OCI-LY3 (cell line): ENCODE results near the gene SMURF1.

ENCODE experiments used
- H2AFZ ChIP-seq: fragments of 200-600, 300-600 bp; shearing (Covaris generic); 2 replicates; pipeline ENCODE4 v1.6.0; 2014; ENCODE audit warnings: antibody characterized with exemption, low read depth, low read length
- H3K27ac ChIP-seq: fragments of 200-600, 300-600 bp; sonication (generic); 2 replicates; pipeline ENCODE4 v1.5.1; 2014; ENCODE audit warnings: mild to moderate bottlenecking, low read length, moderate library complexity, mixed read lengths
- H3K27me3 ChIP-seq: fragments of 200-600, 300-600 bp; sonication (generic); 2 replicates; pipeline ENCODE4 v1.6.1; 2014; ENCODE audit warnings: low read depth, low read length, mixed read lengths
- H3K36me3 ChIP-seq: fragments of 200-600, 300-600 bp; sonication (generic); replicated peaks from 2 replicates; pipeline ENCODE3; 2014; ENCODE audit warnings: low read depth, low read length, mixed read lengths
- H3K4me1 ChIP-seq: fragments of 300-600, 200-600 bp; sonication (generic); 2 replicates; pipeline ENCODE4 v1.6.1; 2014; ENCODE audit warnings: low read length, mixed read lengths
- H3K4me2 ChIP-seq: fragments of 200-600, 300-600 bp; sonication (generic); 2 replicates; pipeline ENCODE4 v1.6.1; 2014; ENCODE audit warnings: low read length, mixed read lengths
- H3K4me3 ChIP-seq: fragments of 300-600, 200-600 bp; sonication (generic); 2 replicates; pipeline ENCODE4 v1.5.1; 2014; ENCODE audit warnings: antibody characterized with exemption, mild to moderate bottlenecking, low read length, moderate library complexity
- H3K79me2 ChIP-seq: fragments of 300-600, 200-600 bp; shearing (Covaris generic); 2 replicates; pipeline ENCODE4 v1.6.1; 2014; ENCODE audit warnings: mild to moderate bottlenecking, low read length, mixed read lengths
- H3K9ac ChIP-seq: fragments of 300-600, 200-600 bp; shearing (Covaris generic); 2 replicates; pipeline ENCODE4 v1.6.0; 2014; ENCODE audit warnings: mild to moderate bottlenecking, low read length, moderate library complexity
- H3K9me3 ChIP-seq: fragments of 200-600, 300-600 bp; shearing (Covaris generic); 2 replicates; pipeline ENCODE4 v1.6.1; 2014; ENCODE audit warnings: low read length, mixed read lengths; ENCODE audit not compliant: insufficient read depth
- H4K20me1 ChIP-seq: fragments of 200-600, 300-600 bp; sonication (generic); 2 replicates; pipeline ENCODE4 v1.6.1; 2016; ENCODE audit warnings: low read length, mixed read lengths; ENCODE audit not compliant: insufficient read depth
- EZH2phosphoT487 ChIP-seq: fragments of 200-600 bp; shearing (Covaris generic); IDR thresholded peaks from 2 replicates; pipeline ENCODE4 v1.6.1; 2018; ENCODE audit warnings: antibody characterized with exemption, mixed run types, low read depth
- TF ChIP-seq, protein P1 (sequence below): fragments of 200-600, 300-600 bp; sonication (generic); IDR thresholded peaks from 2 replicates; pipeline ENCODE4 v1.5.1; 2014; ENCODE audit warnings: antibody characterized with exemption, low read length, low read depth

SMURF1 gene

DNA sequence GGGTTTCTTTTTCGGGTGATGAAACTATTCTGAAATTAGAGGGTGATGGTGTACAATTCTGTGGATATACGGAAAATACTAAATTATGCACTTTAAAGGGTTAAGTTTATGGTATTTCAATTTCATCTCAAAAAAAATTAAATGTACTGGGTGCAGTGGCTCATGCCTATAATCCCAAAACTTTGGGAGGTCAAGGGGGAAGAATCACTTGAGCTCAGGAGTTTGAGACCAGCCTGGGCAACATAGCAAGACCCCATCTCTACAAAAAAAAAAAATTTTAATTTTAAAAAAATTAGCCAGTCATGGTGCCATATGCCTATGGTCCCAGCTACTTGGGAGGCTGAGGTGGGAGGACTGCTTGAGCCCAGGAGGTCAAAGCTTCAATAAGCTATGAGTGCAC lies 57.0 kb downstream of the SMURF1 start:
- Histone ChIP-seq H3K27me3 (no peaks in the 10 kb centered on the region), H3K9me3 (0 out of 2 replicates have a peak, but pooled peaks cover 3% of the 10 kb centered on the region), H3K36me3 (no peaks in the 10 kb centered on the region), H3K27ac (no peak overlapping the region), H3K4me2 (no peak overlapping the region), H2AFZ (no peak overlapping the region), H3K4me3 (no peak overlapping the region), H4K20me1 (peaks cover 15% of the 10 kb centered on the region; the same call in 1 of the 2 replicates), H3K9ac (no peak overlapping the region), H3K4me1 (no peaks in the 10 kb centered on the region), H3K79me2 (peaks cover 35% of the 10 kb centered on the region)
- no peak for TF ChIP-seq EZH2phosphoT487

DNA sequence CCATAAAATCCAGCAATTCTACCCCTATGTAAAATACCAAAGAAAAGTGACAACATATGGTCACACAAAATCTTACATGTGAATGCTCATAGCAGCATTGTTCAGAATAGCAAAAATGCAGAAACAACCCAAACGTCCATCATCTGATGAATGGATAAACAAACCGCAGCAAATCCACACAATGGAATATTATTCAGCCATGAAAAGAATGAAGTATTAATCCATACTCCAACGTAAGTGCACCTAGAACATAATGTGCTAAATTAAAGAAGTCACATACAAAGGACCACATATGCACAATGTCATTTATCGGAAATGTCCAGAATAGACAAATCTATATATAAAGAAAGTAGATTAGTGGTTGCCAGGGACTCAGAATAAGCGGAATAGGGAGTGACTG lies 57.4 kb downstream of the SMURF1 start:
- H3K4me1 ChIP-seq: no peaks in the 10 kb centered on the region
- H3K9me3 ChIP-seq: 0 out of 2 replicates have a peak, but pooled peaks cover 3% of the 10 kb centered on the region
- peaks cover 15% of the 10 kb centered on the region; the same call in 1 of the 2 replicates for H4K20me1 ChIP-seq
- H3K4me2 ChIP-seq: no peak overlapping the region
- no peak overlapping the region for H2AFZ ChIP-seq
- H3K36me3 ChIP-seq: no peaks in the 10 kb centered on the region
- H3K79me2 ChIP-seq: peaks cover 31% of the 10 kb centered on the region
- no peaks in the 10 kb centered on the region for H3K27me3 ChIP-seq
- TF ChIP-seq, protein P1, sequence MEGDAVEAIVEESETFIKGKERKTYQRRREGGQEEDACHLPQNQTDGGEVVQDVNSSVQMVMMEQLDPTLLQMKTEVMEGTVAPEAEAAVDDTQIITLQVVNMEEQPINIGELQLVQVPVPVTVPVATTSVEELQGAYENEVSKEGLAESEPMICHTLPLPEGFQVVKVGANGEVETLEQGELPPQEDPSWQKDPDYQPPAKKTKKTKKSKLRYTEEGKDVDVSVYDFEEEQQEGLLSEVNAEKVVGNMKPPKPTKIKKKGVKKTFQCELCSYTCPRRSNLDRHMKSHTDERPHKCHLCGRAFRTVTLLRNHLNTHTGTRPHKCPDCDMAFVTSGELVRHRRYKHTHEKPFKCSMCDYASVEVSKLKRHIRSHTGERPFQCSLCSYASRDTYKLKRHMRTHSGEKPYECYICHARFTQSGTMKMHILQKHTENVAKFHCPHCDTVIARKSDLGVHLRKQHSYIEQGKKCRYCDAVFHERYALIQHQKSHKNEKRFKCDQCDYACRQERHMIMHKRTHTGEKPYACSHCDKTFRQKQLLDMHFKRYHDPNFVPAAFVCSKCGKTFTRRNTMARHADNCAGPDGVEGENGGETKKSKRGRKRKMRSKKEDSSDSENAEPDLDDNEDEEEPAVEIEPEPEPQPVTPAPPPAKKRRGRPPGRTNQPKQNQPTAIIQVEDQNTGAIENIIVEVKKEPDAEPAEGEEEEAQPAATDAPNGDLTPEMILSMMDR: no peak
- no peak for TF ChIP-seq EZH2phosphoT487
- no peak overlapping the region for H3K9ac ChIP-seq
- no peak overlapping the region for H3K27ac ChIP-seq
- H3K4me3 ChIP-seq: no peak overlapping the region

DNA sequence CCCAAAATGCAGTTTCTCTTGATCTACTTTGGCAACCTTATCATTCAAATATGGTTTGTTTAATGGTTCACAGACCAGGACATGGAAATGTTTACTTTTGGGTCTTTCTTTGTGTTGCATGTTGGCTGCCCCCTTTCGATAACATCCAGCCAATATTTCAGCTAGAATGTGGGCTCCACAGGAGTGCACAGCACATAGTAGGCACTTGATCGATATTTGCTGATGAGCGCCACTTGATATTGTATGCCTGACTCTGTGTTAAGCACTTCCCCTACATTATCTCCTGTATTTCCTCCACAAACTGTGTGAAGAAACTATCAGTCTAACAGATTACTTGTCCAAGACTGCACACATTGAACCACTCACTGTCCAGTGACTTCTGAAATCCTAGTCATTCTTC lies 60.2 kb downstream of the SMURF1 start:
- Histone ChIP-seq H3K4me1 (no peaks in the 10 kb centered on the region), H3K79me2 (peaks cover 20% of the 10 kb centered on the region), H3K36me3 (no peaks in the 10 kb centered on the region), H3K4me3 (no peak overlapping the region), H3K9me3 (0 out of 2 replicates have a peak, but pooled peaks cover 3% of the 10 kb centered on the region), H3K27ac (no peak overlapping the region), H3K27me3 (no peaks in the 10 kb centered on the region), H3K4me2 (no peak overlapping the region), H2AFZ (no peak overlapping the region), H4K20me1 (peaks cover 19% of the 10 kb centered on the region; the same call in 1 of the 2 replicates), H3K9ac (no peak overlapping the region)
- TF ChIP-seq, protein P1: no peak
- TF ChIP-seq EZH2phosphoT487: no peak

DNA sequence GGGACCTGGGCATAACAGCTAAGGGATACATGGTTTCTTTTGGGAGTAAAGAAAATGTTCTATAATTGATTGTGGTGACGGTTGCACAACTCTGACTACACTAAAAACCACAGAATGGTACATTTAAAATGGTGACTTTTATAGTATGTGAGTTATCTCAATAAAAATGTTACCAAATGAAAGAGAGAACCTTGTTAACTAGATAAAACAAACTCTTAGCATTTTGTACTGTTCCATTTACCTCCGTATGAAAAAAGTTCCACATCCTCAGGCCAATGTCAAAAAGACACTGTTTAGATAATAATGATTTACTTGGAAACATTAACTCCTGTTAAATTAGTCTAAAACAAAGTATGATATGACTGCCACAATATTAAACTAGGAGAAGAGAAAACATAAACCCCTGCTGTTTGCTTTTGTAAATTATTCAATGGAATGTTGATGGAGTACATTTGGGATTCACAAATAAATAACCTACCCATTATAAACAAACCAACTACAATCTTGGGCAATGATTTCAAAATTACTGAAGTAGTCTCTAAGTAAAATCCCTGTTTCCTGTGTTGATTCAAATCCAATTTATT lies 60.7 kb downstream of the SMURF1 start:
- no peak overlapping the region for H3K27ac ChIP-seq
- H2AFZ ChIP-seq: no peak overlapping the region
- H3K9ac ChIP-seq: no peak overlapping the region
- TF ChIP-seq EZH2phosphoT487: no peak
- TF ChIP-seq, protein P1: no peak
- H3K79me2 ChIP-seq: peaks cover 21% of the 10 kb centered on the region
- no peaks in the 10 kb centered on the region for H3K4me1 ChIP-seq
- no peak overlapping the region for H3K4me3 ChIP-seq
- peaks cover 16% of the 10 kb centered on the region; the same call in 1 of the 2 replicates for H4K20me1 ChIP-seq
- H3K4me2 ChIP-seq: no peak overlapping the region
- no peaks in the 10 kb centered on the region for H3K27me3 ChIP-seq
- H3K36me3 ChIP-seq: no peaks in the 10 kb centered on the region
- H3K9me3 ChIP-seq: 0 out of 2 replicates have a peak, but pooled peaks cover 3% of the 10 kb centered on the region
